T-helper 17 cell (primary cell): ENCODE results near the gene OST4. TPM values are rescaled to one million over a fixed set of nuclear protein-coding genes. Genes with fewer than 3 reads are reported as not detected.

Experiments used
- ATAC-seq: fragments of 150-1000 bp; cut with Tn5 transposase; 2 replicates; pipeline ENCODE4 v1.10.0; 2021; ENCODE audit warnings: mild to moderate bottlenecking, moderate library complexity
- DNase-seq, 3 donors: peaks; one replicate each; pipeline versions ENCODE4 v3.0.0 to v3.0.0-alpha.2; 2020 to 2021
- H3K9me3 ChIP-seq: one replicate; pipeline ENCODE4 v1.7.0; 2013; ENCODE audit warnings: low read length, mild to moderate bottlenecking; ENCODE audit not compliant: control insufficient read depth, poor library complexity, severe bottlenecking
- H3K27ac Mint-ChIP-seq: one replicate; pipeline ENCODE4 v1.8.0; 2022; ENCODE audit warnings: mild to moderate bottlenecking, moderate library complexity, mixed read lengths
- H3K27me3 Mint-ChIP-seq: one replicate; pipeline ENCODE4 v1.8.0; 2022; ENCODE audit warnings: mixed read lengths
- H3K36me3 Mint-ChIP-seq: one replicate; pipeline ENCODE4 v1.8.0; 2022; ENCODE audit warnings: low read depth, mixed read lengths
- H3K4me1 Mint-ChIP-seq: one replicate; pipeline ENCODE4 v1.8.0; 2022; ENCODE audit warnings: mild to moderate bottlenecking, mixed read lengths
- H3K4me3 Mint-ChIP-seq: one replicate; pipeline ENCODE4 v1.8.0; 2022; ENCODE audit warnings: mild to moderate bottlenecking, moderate library complexity, mixed read lengths
- total RNA-seq, 4 donors: library from RNA in 2 of 4; stranded (reverse) in 2 of 4; gene quantifications; one replicate each; pipeline ENCODE4 v1.2.3 and lab custom pipeline; 2022 to 2026

The OST4 gene
- total RNA-seq, 2 donors from 2014 or later = 284 to 371 TPM

GRCh38 chr2:27029051-27029450 is 42.4 kb downstream of the OST4 start:
- no peaks in the 10 kb centered on the region for H3K27me3 Mint-ChIP-seq
- DNase-seq = no peak
- peaks cover 29% of the 10 kb centered on the region for H3K4me1 Mint-ChIP-seq
- no peak overlapping the region for H3K4me3 Mint-ChIP-seq
- H3K36me3 Mint-ChIP-seq = no peaks in the 10 kb centered on the region
- no peaks in the 10 kb centered on the region for H3K9me3 ChIP-seq
- H3K27ac Mint-ChIP-seq = no peak overlapping the region
- ATAC-seq = no peak

GRCh38 chr2:27027211-27027651 is 44.2 kb downstream of the OST4 start:
- peaks cover 21% of the 10 kb centered on the region for H3K4me1 Mint-ChIP-seq
- DNase-seq (no peak), ATAC-seq (no peak)
- H3K9me3 ChIP-seq = no peaks in the 10 kb centered on the region
- no peaks in the 10 kb centered on the region for H3K36me3 Mint-ChIP-seq
- no peak overlapping the region for H3K27ac Mint-ChIP-seq
- no peak overlapping the region for H3K4me3 Mint-ChIP-seq
- no peaks in the 10 kb centered on the region for H3K27me3 Mint-ChIP-seq

GRCh38 chr2:27025861-27026851 is 45.3 kb downstream of the OST4 start:
- Mint-ChIP-seq H3K4me1 (peaks cover 17% of the 10 kb centered on the region), H3K4me3 (no peak overlapping the region), H3K36me3 (no peaks in the 10 kb centered on the region), H3K27me3 (no peaks in the 10 kb centered on the region), H3K27ac (no peak overlapping the region)
- DNase-seq (no peak), ATAC-seq (no peak)
- H3K9me3 ChIP-seq = no peaks in the 10 kb centered on the region

GRCh38 chr2:27025281-27025800 is 46.1 kb downstream of the OST4 start:
- DNase-seq = no peak
- Mint-ChIP-seq H3K4me1 (peaks cover 14% of the 10 kb centered on the region), H3K27me3 (no peaks in the 10 kb centered on the region), H3K36me3 (no peaks in the 10 kb centered on the region), H3K4me3 (no peak overlapping the region), H3K27ac (no peak overlapping the region)
- no peak for ATAC-seq
- H3K9me3 ChIP-seq = no peaks in the 10 kb centered on the region

GRCh38 chr2:27024812-27025211 is 46.6 kb downstream of the OST4 start:
- H3K27ac Mint-ChIP-seq = no peak overlapping the region
- no peak overlapping the region for H3K4me3 Mint-ChIP-seq
- no peaks in the 10 kb centered on the region for H3K9me3 ChIP-seq
- no peaks in the 10 kb centered on the region for H3K36me3 Mint-ChIP-seq
- H3K4me1 Mint-ChIP-seq = peaks cover 12% of the 10 kb centered on the region
- no peak for DNase-seq
- no peak for ATAC-seq
- H3K27me3 Mint-ChIP-seq = no peaks in the 10 kb centered on the region

- Mint-ChIP-seq H3K36me3 (no peaks in the 10 kb centered on the region), H3K27me3 (no peaks in the 10 kb centered on the region), H3K27ac (no peak overlapping the region), H3K4me3 (no peak overlapping the region), H3K4me1 (peaks cover 9% of the 10 kb centered on the region)
- ATAC-seq = no peak
- H3K9me3 ChIP-seq = no peaks in the 10 kb centered on the region
- no peak for DNase-seq
These were observed 47.3 kb downstream of the OST4 start for GRCh38 chr2:27024188-27024587.

GRCh38 chr2:27023740-27024139 is 47.7 kb downstream of the OST4 start:
- DNase-seq (no peak), ATAC-seq (no peak)
- H3K36me3 Mint-ChIP-seq = no peaks in the 10 kb centered on the region
- H3K4me3 Mint-ChIP-seq = no peak overlapping the region
- H3K9me3 ChIP-seq = no peaks in the 10 kb centered on the region
- peaks cover 8% of the 10 kb centered on the region for H3K4me1 Mint-ChIP-seq
- H3K27ac Mint-ChIP-seq = no peak overlapping the region
- no peaks in the 10 kb centered on the region for H3K27me3 Mint-ChIP-seq

GRCh38 chr2:27021253-27022049 is 50.0 kb downstream of the OST4 start:
- ATAC-seq = no peak
- Mint-ChIP-seq H3K27ac (peak overlapping the region; percentile 76), H3K4me3 (no peak overlapping the region), H3K4me1 (peaks cover 1% of the 10 kb centered on the region), H3K27me3 (no peaks in the 10 kb centered on the region), H3K36me3 (no peaks in the 10 kb centered on the region)
- peaks cover 2% of the 10 kb centered on the region for H3K9me3 ChIP-seq
- DNase-seq = no peak

Other genes with a start within 250 kb of the OST4 start
- not detected for gene DPYSL5, start 223.5 kb downstream of the OST4 start, total RNA-seq
- 1 to 10 TPM; 5.0 to 5.8 TPM for gene MAPRE3, start 101.0 kb downstream of the OST4 start, total RNA-seq
- 10 to 100 TPM; 42.4 to 47.3 TPM for gene TMEM214, start 38.7 kb downstream of the OST4 start, total RNA-seq
- 10 to 100 TPM in 1 of 2 donors, 1 to 10 TPM in 1; 8.9 to 10.7 TPM for gene AGBL5, start 20.0 kb downstream of the OST4 start, total RNA-seq
- gene EMILIN1, start 7.0 kb upstream of the OST4 start, total RNA-seq = 1 to 10 TPM in 1 of 2 donors, under 1 TPM in 1; 0.32 to 1.7 TPM
- 1 to 10 TPM; 4.5 to 5.4 TPM for gene KHK, start 15.1 kb upstream of the OST4 start, total RNA-seq
- gene CGREF1, start 47.5 kb upstream of the OST4 start, total RNA-seq = not detected
- gene ABHD1, start 52.2 kb upstream of the OST4 start, total RNA-seq = under 1 TPM; 0.65 to 0.94 TPM
- gene PREB, start 63.0 kb upstream of the OST4 start, total RNA-seq = 10 to 100 TPM; 25.6 to 27.1 TPM
- not detected for gene PRR30, start 67.8 kb upstream of the OST4 start, total RNA-seq
- gene TCF23, start 77.3 kb upstream of the OST4 start, total RNA-seq = not detected
- 10 to 100 TPM; 59.7 to 76.8 TPM for gene ATRAID, start 140.4 kb upstream of the OST4 start, total RNA-seq
- 100 to 1,000 TPM; 147 to 190 TPM for gene SLC5A6, start 140.6 kb upstream of the OST4 start, total RNA-seq
- 10 to 100 TPM; 27.2 to 30.0 TPM for gene CAD, start 145.7 kb upstream of the OST4 start, total RNA-seq
- gene SLC30A3, start 191.4 kb upstream of the OST4 start, total RNA-seq = under 1 TPM in 1 of 2 donors, not detected in 1; 0.13 TPM
- gene DNAJC5G, start 203.8 kb upstream of the OST4 start, total RNA-seq = not detected
- not detected for gene TRIM54, start 210.8 kb upstream of the OST4 start, total RNA-seq
- 1 to 10 TPM; 1.5 to 1.6 TPM for gene UCN, start 236.8 kb upstream of the OST4 start, total RNA-seq